ENCODE data around the gene JARID2.

- TF ChIP-seq, protein P1, sequence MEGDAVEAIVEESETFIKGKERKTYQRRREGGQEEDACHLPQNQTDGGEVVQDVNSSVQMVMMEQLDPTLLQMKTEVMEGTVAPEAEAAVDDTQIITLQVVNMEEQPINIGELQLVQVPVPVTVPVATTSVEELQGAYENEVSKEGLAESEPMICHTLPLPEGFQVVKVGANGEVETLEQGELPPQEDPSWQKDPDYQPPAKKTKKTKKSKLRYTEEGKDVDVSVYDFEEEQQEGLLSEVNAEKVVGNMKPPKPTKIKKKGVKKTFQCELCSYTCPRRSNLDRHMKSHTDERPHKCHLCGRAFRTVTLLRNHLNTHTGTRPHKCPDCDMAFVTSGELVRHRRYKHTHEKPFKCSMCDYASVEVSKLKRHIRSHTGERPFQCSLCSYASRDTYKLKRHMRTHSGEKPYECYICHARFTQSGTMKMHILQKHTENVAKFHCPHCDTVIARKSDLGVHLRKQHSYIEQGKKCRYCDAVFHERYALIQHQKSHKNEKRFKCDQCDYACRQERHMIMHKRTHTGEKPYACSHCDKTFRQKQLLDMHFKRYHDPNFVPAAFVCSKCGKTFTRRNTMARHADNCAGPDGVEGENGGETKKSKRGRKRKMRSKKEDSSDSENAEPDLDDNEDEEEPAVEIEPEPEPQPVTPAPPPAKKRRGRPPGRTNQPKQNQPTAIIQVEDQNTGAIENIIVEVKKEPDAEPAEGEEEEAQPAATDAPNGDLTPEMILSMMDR (IDR thresholded peaks at IDR 0.05): no peak
- no peak for TF ChIP-seq POLR2A (IDR thresholded peaks at IDR 0.05)
These were observed 186.1 kb downstream of the JARID2 start for GRCh38 chr6:15431762-15432483.
